Measurements from ENCODE around the gene CNTN1. TPM values are rescaled to one million over a fixed set of nuclear protein-coding genes. Genes with fewer than 3 reads are reported as not detected.

CNTN1 gene
- total RNA-seq, 1 experiment from 2014 or later: 3.0 TPM

- H3K9me2 ChIP-seq (ENCODE audit: insufficient read depth): no peaks in the 10 kb centered on the region
- RAD21 ChIA-PET (ENCODE audit: low non-redundant PET in 1 of 2, low total read pairs in 2 of 2, uncharacterized antibody in 2 of 2, unreplicated experiment in 2 of 2): no interaction called here
- H3K4me2 ChIP-seq (ENCODE audit: low read length): no peak overlapping the region
- POLR2A ChIA-PET: no interaction called here
- no peaks in the 10 kb centered on the region for H4K20me1 ChIP-seq (ENCODE audit: insufficient read depth)
- no peaks in the 10 kb centered on the region for H3K27me3 ChIP-seq (ENCODE audit: insufficient read depth, low read length)
- no peak for TF ChIP-seq ATF3 (IDR thresholded peaks at IDR 0.05)
- H2AFZ ChIP-seq (ENCODE audit: low read depth, low read length, poor library complexity, severe bottlenecking): no peak overlapping the region
- H3K79me2 ChIP-seq (ENCODE audit: insufficient read depth, low read length): no peaks in the 10 kb centered on the region
- no peaks in the 10 kb centered on the region for H3K36me3 ChIP-seq (ENCODE audit: control insufficient read depth in 1 of 2, insufficient read depth in 2 of 2, low read length in 2 of 2)
- no peaks in the 10 kb centered on the region for H3K9me3 ChIP-seq (ENCODE audit: control insufficient read depth in 1 of 2, insufficient read depth in 1 of 2, low read depth in 1 of 2, low read length in 2 of 2)
- no peaks in the 10 kb centered on the region for H3K4me1 ChIP-seq (ENCODE audit: control insufficient read depth in 1 of 2, insufficient read depth in 2 of 2, low read length in 2 of 2)
- no peak overlapping the region for H3K4me3 ChIP-seq (replicated peaks in 1 of 2; ENCODE audit: low read depth in 1 of 2, low read length in 2 of 2)
- no peak overlapping the region for H3K9ac ChIP-seq (ENCODE audit: low read length)
- intact Hi-C loops (cut with micrococcal nuclease): no loop called here
- CTCF ChIA-PET: no interaction called here
- no TSS peak for BruUV-seq (replicated peaks)
- H3K27ac ChIP-seq (ENCODE audit: low read depth, low read length): no peak overlapping the region
- no peak for DNase-seq (ENCODE audit: low read depth, low spot score)
- no peak for ATAC-seq
Observed at GRCh38 chr12:40711121-40711520, 18.9 kb downstream of the CNTN1 start.

GRCh38 chr12:40714636-40715035 lies 22.4 kb downstream of the CNTN1 start:
- H3K79me2 ChIP-seq (ENCODE audit: insufficient read depth, low read length): no peaks in the 10 kb centered on the region
- no peak overlapping the region for H3K9ac ChIP-seq (ENCODE audit: low read length)
- no peaks in the 10 kb centered on the region for H3K9me2 ChIP-seq (ENCODE audit: insufficient read depth)
- TF ChIP-seq SP1 (IDR thresholded peaks at IDR 0.05; ENCODE audit: low read depth): no peak
- no peak for TF ChIP-seq TCF7L2 (IDR thresholded peaks at IDR 0.05; ENCODE audit: borderline replicate concordance, extremely low read depth, insufficient read depth, insufficient read length)
- TF ChIP-seq ELF1 (IDR thresholded peaks at IDR 0.05; ENCODE audit: borderline replicate concordance, low read depth): no peak
- no peak for TF ChIP-seq CBX3 (IDR thresholded peaks at IDR 0.05; ENCODE audit: low read depth)
- TF ChIP-seq CTCF (IDR thresholded peaks at IDR 0.05 in 2 of 3, conservative IDR thresholded peaks at IDR 0.05 in 1 of 3; ENCODE audit: borderline replicate concordance in 1 of 3, insufficient read depth in 1 of 3, low read depth in 2 of 3, low read length in 2 of 3): no peak
- no peak for TF ChIP-seq YY1 (IDR thresholded peaks at IDR 0.05; ENCODE audit: extremely low read depth, insufficient replicate concordance, low read depth, low read length)
- TF ChIP-seq SIN3A (IDR thresholded peaks at IDR 0.05; ENCODE audit: low read depth): no peak
- no peak for TF ChIP-seq ATF3 (IDR thresholded peaks at IDR 0.05)
- TF ChIP-seq RAD21 (IDR thresholded peaks at IDR 0.05; ENCODE audit: low read depth): no peak
- TF ChIP-seq POLR2AphosphoS5 (IDR thresholded peaks at IDR 0.05; ENCODE audit: low read depth, low read length): no peak
- no TSS peak for BruUV-seq (replicated peaks)
- H3K4me1 ChIP-seq (ENCODE audit: control insufficient read depth in 1 of 2, insufficient read depth in 2 of 2, low read length in 2 of 2): no peaks in the 10 kb centered on the region
- H3K27ac ChIP-seq (ENCODE audit: low read depth, low read length): no peak overlapping the region
- H3K36me3 ChIP-seq (ENCODE audit: control insufficient read depth in 1 of 2, insufficient read depth in 2 of 2, low read length in 2 of 2): no peaks in the 10 kb centered on the region
- ChIA-PET RAD21 (ENCODE audit: low non-redundant PET in 1 of 2, low total read pairs in 2 of 2, uncharacterized antibody in 2 of 2, unreplicated experiment in 2 of 2) (no interaction called here), CTCF (no interaction called here), POLR2A (no interaction called here)
- no peaks in the 10 kb centered on the region for H4K20me1 ChIP-seq (ENCODE audit: insufficient read depth)
- no peak overlapping the region for H3K4me2 ChIP-seq (ENCODE audit: low read length)
- H3K9me3 ChIP-seq (ENCODE audit: control insufficient read depth in 1 of 2, insufficient read depth in 1 of 2, low read depth in 1 of 2, low read length in 2 of 2): no peaks in the 10 kb centered on the region
- H3K4me3 ChIP-seq (replicated peaks in 1 of 2; ENCODE audit: low read depth in 1 of 2, low read length in 2 of 2): no peak overlapping the region
- ATAC-seq (no peak), DNase-seq (ENCODE audit: low read depth, low spot score) (no peak)
- no peak overlapping the region for H2AFZ ChIP-seq (ENCODE audit: low read depth, low read length, poor library complexity, severe bottlenecking)
- no peaks in the 10 kb centered on the region for H3K27me3 ChIP-seq (ENCODE audit: insufficient read depth, low read length)
- intact Hi-C loops (cut with micrococcal nuclease): no loop called here

Measured in HCT116 (cell line).